Osteoblast (primary cell): Measurements from ENCODE around the gene DHRS7C. TPM values are rescaled to one million over a fixed set of nuclear protein-coding genes. Genes with fewer than 3 reads are reported as not detected.

Experiments
- DNase-seq: peaks from one replicate; pipeline ENCODE4 v3.0.0; 2011; ENCODE audit warnings: low spot score, mixed read lengths; ENCODE audit not compliant: insufficient read length; ENCODE audit errors: missing footprints
- H2AFZ ChIP-seq: 2 replicates; pipeline ENCODE4 v1.6.0; 2011; ENCODE audit warnings: mild to moderate bottlenecking, low read length
- H3K27ac ChIP-seq: 2 replicates; pipeline ENCODE4 v1.5.1; 2011; ENCODE audit warnings: mild to moderate bottlenecking, low read depth, low read length, moderate library complexity
- H3K27me3 ChIP-seq: 2 replicates; pipeline ENCODE4 v1.6.0; 2012; ENCODE audit warnings: mild to moderate bottlenecking, control low read depth, inconsistent platforms, low read length, moderate library complexity; ENCODE audit not compliant: insufficient read depth
- H3K36me3 ChIP-seq: 2 replicates; pipeline ENCODE4 v1.5.1; 2011; ENCODE audit warnings: mild to moderate bottlenecking, low read length, control low read depth, moderate library complexity; ENCODE audit not compliant: insufficient read depth
- H3K4me1 ChIP-seq: 2 replicates; pipeline ENCODE4 v1.5.1; 2011; ENCODE audit warnings: mild to moderate bottlenecking, low read length, control low read depth, moderate library complexity; ENCODE audit not compliant: insufficient read depth
- H3K4me2 ChIP-seq: 2 replicates; pipeline ENCODE4 v1.6.0; 2011; ENCODE audit warnings: mild to moderate bottlenecking, low read length; ENCODE audit not compliant: insufficient read depth
- H3K4me3 ChIP-seq: fragments of 200-600 bp; sonication (generic); 3 replicates; pipeline ENCODE4 v1.5.1; 2012; ENCODE audit warnings: mild to moderate bottlenecking, low read length, inconsistent platforms; ENCODE audit not compliant: insufficient read depth
- H3K79me2 ChIP-seq: 2 replicates; pipeline ENCODE4 v1.6.0; 2012; ENCODE audit warnings: mild to moderate bottlenecking, low read length, control low read depth, inconsistent platforms; ENCODE audit not compliant: insufficient read depth
- H3K9me3 ChIP-seq: 2 replicates; pipeline ENCODE4 v1.5.1; 2011; ENCODE audit warnings: low read depth, low read length, control low read depth
- H4K20me1 ChIP-seq: 2 replicates; pipeline ENCODE4 v1.6.0; 2012; ENCODE audit warnings: mild to moderate bottlenecking, low read length, control low read depth; ENCODE audit not compliant: insufficient read depth
- CTCF ChIP-seq: IDR thresholded peaks from 2 replicates; pipeline ENCODE4 v1.5.1; 2011; ENCODE audit warnings: mild to moderate bottlenecking, low read depth, low read length, moderate library complexity; ENCODE audit errors: extremely low read depth
- total RNA-seq: library from RNA; depleted of rRNA; stranded (reverse); fragments of >200 nt; gene quantifications from 2 replicates; pipeline ENCODE4 v1.2.3, GENCODE V29; 2012

The DHRS7C gene
- total RNA-seq, 1 donor: not detected

- H3K4me1 ChIP-seq: no peaks in the 10 kb centered on the region
- H3K36me3 ChIP-seq: no peaks in the 10 kb centered on the region
- H3K79me2 ChIP-seq: no peaks in the 10 kb centered on the region
- no peaks in the 10 kb centered on the region for H3K9me3 ChIP-seq
- no peak overlapping the region for H3K4me3 ChIP-seq
- no peak overlapping the region for H3K27ac ChIP-seq
- H3K27me3 ChIP-seq: no peaks in the 10 kb centered on the region
- no peak overlapping the region for H3K4me2 ChIP-seq
- TF ChIP-seq CTCF: no peak
- DNase-seq: no peak
- no peaks in the 10 kb centered on the region for H4K20me1 ChIP-seq
- H2AFZ ChIP-seq: no peak overlapping the region
Measured at GRCh38 chr17:9820448-9820847, 29.1 kb upstream of the DHRS7C start.

- no peak overlapping the region for H3K4me3 ChIP-seq
- H3K9me3 ChIP-seq: no peaks in the 10 kb centered on the region
- H4K20me1 ChIP-seq: no peaks in the 10 kb centered on the region
- DNase-seq: no peak
- no peaks in the 10 kb centered on the region for H3K27me3 ChIP-seq
- no peak for TF ChIP-seq CTCF
- H3K27ac ChIP-seq: no peak overlapping the region
- no peak overlapping the region for H2AFZ ChIP-seq
- no peaks in the 10 kb centered on the region for H3K79me2 ChIP-seq
- no peaks in the 10 kb centered on the region for H3K36me3 ChIP-seq
- H3K4me2 ChIP-seq: no peak overlapping the region
- H3K4me1 ChIP-seq: no peaks in the 10 kb centered on the region
Measured at GRCh38 chr17:9818760-9819159, 27.4 kb upstream of the DHRS7C start.

GRCh38 chr17:9817086-9817485, 25.7 kb upstream of the DHRS7C start:
- no peaks in the 10 kb centered on the region for H3K9me3 ChIP-seq
- H3K4me2 ChIP-seq: no peak overlapping the region
- H3K36me3 ChIP-seq: no peaks in the 10 kb centered on the region
- DNase-seq: no peak
- no peaks in the 10 kb centered on the region for H3K4me1 ChIP-seq
- H3K27ac ChIP-seq: no peak overlapping the region
- no peak for TF ChIP-seq CTCF
- no peak overlapping the region for H3K4me3 ChIP-seq
- no peaks in the 10 kb centered on the region for H4K20me1 ChIP-seq
- H3K79me2 ChIP-seq: no peaks in the 10 kb centered on the region
- H2AFZ ChIP-seq: no peak overlapping the region
- H3K27me3 ChIP-seq: no peaks in the 10 kb centered on the region

GRCh38 chr17:9816472-9816871, 25.1 kb upstream of the DHRS7C start:
- Histone ChIP-seq H4K20me1 (no peaks in the 10 kb centered on the region), H3K4me2 (no peak overlapping the region), H3K36me3 (no peaks in the 10 kb centered on the region), H3K27ac (no peak overlapping the region), H2AFZ (no peak overlapping the region), H3K27me3 (no peaks in the 10 kb centered on the region), H3K4me1 (no peaks in the 10 kb centered on the region), H3K79me2 (no peaks in the 10 kb centered on the region), H3K4me3 (no peak overlapping the region), H3K9me3 (no peaks in the 10 kb centered on the region)
- TF ChIP-seq CTCF: no peak
- DNase-seq: no peak
